NOMO-1 treated with DMSO at 0.1 percent for 48 hours (cell line): ENCODE results near the gene CNTNAP2.

ENCODE experiments used
- DNase-seq: peaks from one replicate; lab custom pipeline; 2025; ENCODE audit not compliant: unreplicated experiment; lab: John Stamatoyannopoulos, UW

The CNTNAP2 gene

GRCh38 chr7:147516391-147516790 is 1399.8 kb downstream of the CNTNAP2 start:
- DNase-seq, result no peak

GRCh38 chr7:147519062-147519461 is 1402.5 kb downstream of the CNTNAP2 start:
- no peak for DNase-seq

- no peak for DNase-seq
Measured at GRCh38 chr7:147523056-147523455, 1406.5 kb downstream of the CNTNAP2 start.

GRCh38 chr7:147524726-147525250 is 1408.2 kb downstream of the CNTNAP2 start:
- DNase-seq, result no peak

- DNase-seq, result no peak
Measured at GRCh38 chr7:147525325-147525724, 1408.7 kb downstream of the CNTNAP2 start.

- DNase-seq, result no peak
Measured at GRCh38 chr7:147535701-147536111, 1419.1 kb downstream of the CNTNAP2 start.

GRCh38 chr7:147539685-147540084 is 1423.1 kb downstream of the CNTNAP2 start:
- DNase-seq, result no peak

- no peak for DNase-seq
Measured at GRCh38 chr7:147540743-147541142, 1424.1 kb downstream of the CNTNAP2 start.

GRCh38 chr7:147541261-147541660 is 1424.7 kb downstream of the CNTNAP2 start:
- no peak for DNase-seq

- no peak for DNase-seq
Measured at GRCh38 chr7:147547252-147547897, 1430.8 kb downstream of the CNTNAP2 start.

- DNase-seq, result no peak
Measured at GRCh38 chr7:147556317-147556716, 1439.7 kb downstream of the CNTNAP2 start.

- DNase-seq, result no peak
Measured at GRCh38 chr7:147563669-147564068, 1447.1 kb downstream of the CNTNAP2 start.

- no peak for DNase-seq
Measured at GRCh38 chr7:147564786-147565476, 1448.3 kb downstream of the CNTNAP2 start.

GRCh38 chr7:147567043-147567442 is 1450.4 kb downstream of the CNTNAP2 start:
- no peak for DNase-seq

- DNase-seq, result no peak
Measured at GRCh38 chr7:147569116-147569913, 1452.7 kb downstream of the CNTNAP2 start.

- no peak for DNase-seq
Measured at GRCh38 chr7:147570390-147570789, 1453.8 kb downstream of the CNTNAP2 start.

GRCh38 chr7:147571436-147572185 is 1455.0 kb downstream of the CNTNAP2 start:
- DNase-seq, result no peak

GRCh38 chr7:147578196-147578595 is 1461.6 kb downstream of the CNTNAP2 start:
- DNase-seq, result no peak

GRCh38 chr7:147579148-147579547 is 1462.5 kb downstream of the CNTNAP2 start:
- DNase-seq, result no peak

GRCh38 chr7:147584771-147585193 is 1468.2 kb downstream of the CNTNAP2 start:
- DNase-seq, result no peak

- DNase-seq, result no peak
Measured at GRCh38 chr7:147586110-147586509, 1469.5 kb downstream of the CNTNAP2 start.
